HepG2 (cell line): Measurements from ENCODE around the gene PLXNA4. TPM values are rescaled to one million over a fixed set of nuclear protein-coding genes. Genes with fewer than 3 reads are reported as not detected.

ENCODE experiments used
- ATAC-seq: fragments of 200-7000 bp; cut with Tn5 transposase; 3 replicates; pipeline ENCODE4 v1.9.1; 2020; ENCODE audit warnings: mild to moderate bottlenecking, moderate library complexity
- BruUV-seq: library from RNA; stranded (reverse); fragments of 400-500 nt; replicated peaks from 2 replicates; lab custom pipeline; 2021; lab: Mats Ljungman, UMichigan
- CTCF ChIA-PET: fragments of 300-600 bp; formaldehyde crosslinking; extraction: SDS; loops from one replicate; lab custom pipeline; 2021; ENCODE audit warnings: low total read pairs, inconsistent platforms, low intra/inter-chr PET ratio; lab: Yijun Ruan, JAX
- POLR2A ChIA-PET: fragments of 350-600 bp; sonication (Branson Sonifier 250); formaldehyde crosslinking; loops from one replicate; lab custom pipeline; 2020; ENCODE audit warnings: antibody characterized with exemption, inconsistent platforms; lab: Yijun Ruan, JAX
- DNase-seq: peaks from one replicate; pipeline ENCODE4 v3.0.0-alpha.2; 2015; ENCODE audit warnings: low spot score
- FAIRE-seq: peaks from 3 replicates; lab custom pipeline; 2011; peaks lifted over from hg19 to GRCh38; lab: Jason Lieb, UNC
- H2AFZ ChIP-seq: one replicate; pipeline ENCODE4 v1.6.1; 2011; ENCODE audit warnings: low read length, inconsistent platforms
- H3K27ac ChIP-seq: fragments of 300-600 bp; 3 replicates; pipeline ENCODE4 v1.8.0; 2011; ENCODE audit warnings: mixed run types, mild to moderate bottlenecking, mixed read lengths, low read length, inconsistent platforms; ENCODE audit not compliant: insufficient read depth; ENCODE audit errors: extremely low read length
- H3K27me3 ChIP-seq, 2 experiments: fragments of 200-600 bp in 1 of 2; 2 replicates in 1 of 2; 3 replicates in 1 of 2; pipeline versions ENCODE4 v1.6.0 to v1.8.0; 2011; ENCODE audit warnings: low read length in 2 of 2, mild to moderate bottlenecking in 2 of 2, moderate library complexity in 2 of 2, inconsistent platforms in 1 of 2; ENCODE audit not compliant: insufficient read depth in 2 of 2, control insufficient read depth in 1 of 2
- H3K36me3 ChIP-seq, 2 experiments: fragments of 200-600 bp in 1 of 2; replicated peaks in 1 of 2; 2 replicates in 1 of 2; 3 replicates in 1 of 2; pipeline versions ENCODE4 v1.5.1 to v1.8.0; 2011; ENCODE audit warnings: low read length in 2 of 2, inconsistent platforms in 1 of 2; ENCODE audit not compliant: insufficient read depth in 2 of 2, control insufficient read depth in 1 of 2
- H3K4me1 ChIP-seq: 2 replicates; pipeline ENCODE4 v1.5.1; 2012; ENCODE audit warnings: low read length, inconsistent platforms; ENCODE audit not compliant: insufficient read depth
- H3K4me2 ChIP-seq: 2 replicates; pipeline ENCODE4 v1.6.0; 2011; ENCODE audit warnings: low read depth, low read length, inconsistent platforms
- H3K4me3 ChIP-seq, 3 experiments: fragments of 200-600 bp in 1 of 3; sonication (generic), shearing (Covaris generic) in 1 of 3; replicated peaks in 1 of 3; 2 replicates each; pipeline ENCODE4 v1.5.1; 2011 to 2016; ENCODE audit warnings: low read length in 3 of 3, inconsistent platforms in 2 of 3, low read depth in 2 of 3, mild to moderate bottlenecking in 2 of 3, control low read depth in 1 of 3, mixed read lengths in 1 of 3; ENCODE audit not compliant: insufficient read depth in 1 of 3
- H3K79me2 ChIP-seq: one replicate; pipeline ENCODE4 v1.6.1; 2011; ENCODE audit warnings: low read length, inconsistent platforms; ENCODE audit not compliant: insufficient read depth
- H3K9ac ChIP-seq: 2 replicates; pipeline ENCODE4 v1.6.0; 2011; ENCODE audit warnings: mild to moderate bottlenecking, low read depth, low read length, inconsistent platforms; ENCODE audit not compliant: insufficient read depth
- H3K9me3 ChIP-seq: 2 replicates; pipeline ENCODE4 v1.5.1; 2012; ENCODE audit warnings: mild to moderate bottlenecking, low read length
- H4K20me1 ChIP-seq: 2 replicates; pipeline ENCODE4 v1.6.0; 2011; ENCODE audit warnings: inconsistent platforms, mild to moderate bottlenecking, low read length, moderate library complexity; ENCODE audit not compliant: insufficient read depth
- EHMT2 ChIP-seq: fragments of 200-600 bp; sonication (generic); IDR thresholded peaks from 2 replicates; pipeline ENCODE4 v1.7.0; 2017; ENCODE audit warnings: antibody characterized with exemption, low read depth, low read length, borderline replicate concordance
- MIER2 ChIP-seq: IDR thresholded peaks from 2 replicates; pipeline ENCODE4 v1.6.1; 2016; ENCODE audit warnings: missing biosample characterization, missing genetic modification reagents
- NCOA5 ChIP-seq: sonication (generic); formaldehyde crosslinking; IDR thresholded peaks from 2 replicates; pipeline ENCODE4 v1.4.0; 2020; ENCODE audit warnings: missing genetic modification reagents
- PHF5A ChIP-seq: IDR thresholded peaks from one replicate; pipeline ENCODE4 v1.6.1; 2018; ENCODE audit warnings: low read depth, missing genetic modification reagents; ENCODE audit not compliant: unreplicated experiment
- REST ChIP-seq, 2 experiments: IDR thresholded peaks; 2 replicates each; pipeline ENCODE4 v1.6.1; 2011 to 2012; ENCODE audit warnings: low read length in 2 of 2, borderline replicate concordance in 1 of 2, low read depth in 1 of 2, mild to moderate bottlenecking in 1 of 2, moderate library complexity in 1 of 2
- YEATS4 ChIP-seq: sonication (generic); formaldehyde crosslinking; IDR thresholded peaks from 2 replicates; pipeline ENCODE4 v1.4.0; 2020; ENCODE audit warnings: missing genetic modification reagents, borderline replicate concordance
- ZFP62 ChIP-seq: sonication (generic); formaldehyde crosslinking; IDR thresholded peaks from 2 replicates; pipeline ENCODE4 v1.4.0; 2020; ENCODE audit warnings: missing genetic modification reagents
- ZNF251 ChIP-seq: sonication (generic); formaldehyde crosslinking; IDR thresholded peaks from 2 replicates; pipeline ENCODE4 v1.9.0; 2021; ENCODE audit warnings: mild to moderate bottlenecking, missing genetic modification reagents
- ZNF256 ChIP-seq: sonication (generic); formaldehyde crosslinking; conservative IDR thresholded peaks from 2 replicates; pipeline ENCODE4 v1.4.0; 2020; ENCODE audit warnings: missing genetic modification reagents
- WGBS: methylation state at CpG from one replicate; pipeline ENCODE4 v1.1.6; 2017; ENCODE audit warnings: low lambda C conversion rate; 5-methylcytosine and 5-hydroxymethylcytosine counted together
- in situ Hi-C: cut with HindIII; loops from 2 replicates; pipeline ENCODE4 v1.10.0; 2017; ENCODE audit warnings: low pct_unique_long_range_greater_than_20kb; ENCODE audit not compliant: extremely low pct_ligation_motif_present
- intact Hi-C: fragments of 100-400 bp; cut with micrococcal nuclease; formaldehyde crosslinking; loops from one replicate; pipeline ENCODE4 v1.10.0; 2022; ENCODE audit not compliant: unreplicated experiment
- polyA plus RNA-seq, 8 experiments: library from polyadenylated mRNA; depleted of rRNA in 3 of 8; stranded (reverse) in 7 of 8; unstranded in 1 of 8; fragments of >200 nt; fragmentation: Illumina TruSeq in 4 of 8; extraction: Trizol in 4 of 8; gene quantifications; 2 replicates each; pipeline versions ENCODE4 v1.2.1 to v1.2.3, GENCODE V29; 2011 to 2016; ENCODE audit warnings: low read depth in 4 of 8, missing spikeins in 1 of 8, mixed read lengths in 1 of 8; ENCODE audit not compliant: insufficient read depth in 1 of 8
- total RNA-seq, 5 experiments: library from RNA; depleted of rRNA; stranded (reverse); fragments of >200 nt; fragmentation: Illumina TruSeq; extraction: Trizol; gene quantifications; 2 replicates each; pipeline ENCODE4 v1.2.3, GENCODE V29; 2016; ENCODE audit warnings: low read depth in 1 of 5
- TF ChIP-seq, protein P1 (sequence below): sonication (generic); formaldehyde crosslinking; conservative IDR thresholded peaks from 2 replicates; pipeline ENCODE4 v1.8.1; 2023; ENCODE audit warnings: missing genetic modification reagents
- TF ChIP-seq, protein P2 (sequence below): IDR thresholded peaks from 2 replicates; pipeline ENCODE4 v1.6.1; 2016; ENCODE audit warnings: missing compliant biosample characterization, missing genetic modification reagents, borderline replicate concordance

Gene PLXNA4
- total and polyA plus RNA-seq, 2 of the 13 experiments (the other 11 are each of a cell fraction or from before 2014, with no cell fraction given): 0.01 to 0.04 TPM

DNA sequence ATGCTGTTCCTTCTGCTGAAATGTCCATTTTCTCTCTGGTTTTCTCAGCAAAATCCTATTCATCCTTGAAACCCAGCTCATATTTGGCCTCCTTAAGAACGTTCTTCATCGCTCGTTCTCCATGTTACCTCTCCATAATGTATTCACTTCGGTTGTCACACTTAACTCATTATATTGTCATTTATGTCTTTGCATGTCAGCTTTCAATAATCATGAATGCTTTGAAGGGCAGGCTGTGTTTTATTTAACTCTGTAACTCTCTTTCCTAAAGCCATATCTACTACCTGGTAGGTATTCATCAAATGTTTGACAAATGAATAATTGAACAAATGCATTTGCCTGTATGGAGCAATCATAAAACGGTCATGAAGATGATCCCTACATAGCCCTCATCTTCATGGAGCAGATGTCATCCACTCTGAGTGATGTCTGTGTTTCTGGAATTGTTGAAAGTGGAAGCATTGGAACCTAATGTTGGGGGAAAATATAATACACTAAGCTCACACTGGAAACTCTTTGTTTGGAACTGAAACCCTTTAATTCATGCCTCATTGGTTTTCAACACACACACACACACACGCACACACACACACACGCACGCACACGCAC, 303.4 kb downstream of the PLXNA4 start (continued):
- TF ChIP-seq, protein P1, sequence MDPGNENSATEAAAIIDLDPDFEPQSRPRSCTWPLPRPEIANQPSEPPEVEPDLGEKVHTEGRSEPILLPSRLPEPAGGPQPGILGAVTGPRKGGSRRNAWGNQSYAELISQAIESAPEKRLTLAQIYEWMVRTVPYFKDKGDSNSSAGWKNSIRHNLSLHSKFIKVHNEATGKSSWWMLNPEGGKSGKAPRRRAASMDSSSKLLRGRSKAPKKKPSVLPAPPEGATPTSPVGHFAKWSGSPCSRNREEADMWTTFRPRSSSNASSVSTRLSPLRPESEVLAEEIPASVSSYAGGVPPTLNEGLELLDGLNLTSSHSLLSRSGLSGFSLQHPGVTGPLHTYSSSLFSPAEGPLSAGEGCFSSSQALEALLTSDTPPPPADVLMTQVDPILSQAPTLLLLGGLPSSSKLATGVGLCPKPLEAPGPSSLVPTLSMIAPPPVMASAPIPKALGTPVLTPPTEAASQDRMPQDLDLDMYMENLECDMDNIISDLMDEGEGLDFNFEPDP (CRISPR knock-in tag): no peak
- TF ChIP-seq YEATS4 (CRISPR knock-in tag) (no peak), ZNF256 (CRISPR knock-in tag) (no peak), ZFP62 (CRISPR knock-in tag) (no peak), ZNF251 (no peak), PHF5A (no peak)
- TF ChIP-seq, protein P2, sequence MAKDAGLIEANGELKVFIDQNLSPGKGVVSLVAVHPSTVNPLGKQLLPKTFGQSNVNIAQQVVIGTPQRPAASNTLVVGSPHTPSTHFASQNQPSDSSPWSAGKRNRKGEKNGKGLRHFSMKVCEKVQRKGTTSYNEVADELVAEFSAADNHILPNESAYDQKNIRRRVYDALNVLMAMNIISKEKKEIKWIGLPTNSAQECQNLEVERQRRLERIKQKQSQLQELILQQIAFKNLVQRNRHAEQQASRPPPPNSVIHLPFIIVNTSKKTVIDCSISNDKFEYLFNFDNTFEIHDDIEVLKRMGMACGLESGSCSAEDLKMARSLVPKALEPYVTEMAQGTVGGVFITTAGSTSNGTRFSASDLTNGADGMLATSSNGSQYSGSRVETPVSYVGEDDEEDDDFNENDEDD (CRISPR knock-in tag): no peak

- no peak for ATAC-seq
- no peak overlapping the region for H3K9ac ChIP-seq
- H3K4me2 ChIP-seq: no peak overlapping the region
- no peak overlapping the region for H2AFZ ChIP-seq
- intact Hi-C loops (no loop called here), in situ Hi-C loops (loop anchor here (25.0 kb wide), 1 partner anchor 583 kb away; no protein-coding TSS in a partner anchor)
- CTCF ChIA-PET: no interaction called here
- no peaks in the 10 kb centered on the region for H3K79me2 ChIP-seq
- no TSS peak for BruUV-seq
- FAIRE-seq: no peak
- no peaks in the 10 kb centered on the region for H3K9me3 ChIP-seq
- no peaks in the 10 kb centered on the region for H3K36me3 ChIP-seq
- no peaks in the 10 kb centered on the region for H3K27me3 ChIP-seq
- H3K27ac ChIP-seq: no peak overlapping the region
- TF ChIP-seq NCOA5: no peak
- TF ChIP-seq MIER2 (CRISPR knock-in tag): peak; percentile 93
- peak; percentile 40 to 93 for TF ChIP-seq REST (IDR thresholded peaks at IDR 0.05; ENCODE audit: borderline replicate concordance in 1 of 2, low read depth in 1 of 2, low read length in 2 of 2)
- 0 out of 2 replicates have a peak, but pooled peaks have one; percentile 18 for TF ChIP-seq EHMT2
- DNase-seq: no peak
- POLR2A ChIA-PET: no interaction called here
- 0 out of 2 replicates have a peak, but pooled peaks cover 3% of the 10 kb centered on the region for H4K20me1 ChIP-seq
- no peaks in the 10 kb centered on the region for H3K4me1 ChIP-seq
- 18% methylated on average over 2 of the region's 2 CpGs for WGBS
- no peak overlapping the region for H3K4me3 ChIP-seq
Observed at GRCh38 chr7:132270517-132270916, 305.8 kb downstream of the PLXNA4 start.
